Astrocyte (in vitro differentiated cells and primary cell): ENCODE results near the gene S100A14.

Experiments used
- EZH2 ChIP-seq: IDR thresholded peaks from 2 replicates; pipeline ENCODE4 v1.6.1; 2012; ENCODE audit warnings: mild to moderate bottlenecking, low read length, inconsistent platforms; ENCODE audit not compliant: insufficient read depth
- TF ChIP-seq, protein P1 (sequence below): IDR thresholded peaks from 2 replicates; pipeline ENCODE4 v1.5.1; 2011; ENCODE audit warnings: low read depth, mild to moderate bottlenecking, inconsistent platforms, low read length, moderate library complexity; ENCODE audit not compliant: insufficient read depth

DNA sequence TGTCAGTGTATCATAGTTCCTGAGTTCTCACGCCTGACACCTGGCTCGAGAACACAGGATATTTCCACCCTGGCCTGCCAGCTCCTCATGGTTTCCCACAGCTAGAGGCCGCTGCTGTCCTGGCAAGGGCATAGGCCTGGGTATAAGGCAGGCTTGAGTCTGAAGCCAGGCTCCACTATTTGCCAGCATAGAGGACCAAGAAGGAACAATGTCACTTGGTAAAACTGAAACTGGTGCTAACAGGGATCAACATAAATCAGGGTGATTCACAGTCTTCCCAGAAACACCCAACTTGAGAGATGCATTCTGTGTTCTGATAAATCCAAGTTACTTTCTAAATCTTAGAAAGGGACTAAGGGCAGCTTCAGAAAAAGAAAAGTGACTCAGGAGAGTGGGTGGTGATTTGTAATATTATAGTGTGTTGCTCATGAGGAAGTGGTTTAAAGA, 43.5 kb downstream of the S100A14 start:
- TF ChIP-seq, protein P1, sequence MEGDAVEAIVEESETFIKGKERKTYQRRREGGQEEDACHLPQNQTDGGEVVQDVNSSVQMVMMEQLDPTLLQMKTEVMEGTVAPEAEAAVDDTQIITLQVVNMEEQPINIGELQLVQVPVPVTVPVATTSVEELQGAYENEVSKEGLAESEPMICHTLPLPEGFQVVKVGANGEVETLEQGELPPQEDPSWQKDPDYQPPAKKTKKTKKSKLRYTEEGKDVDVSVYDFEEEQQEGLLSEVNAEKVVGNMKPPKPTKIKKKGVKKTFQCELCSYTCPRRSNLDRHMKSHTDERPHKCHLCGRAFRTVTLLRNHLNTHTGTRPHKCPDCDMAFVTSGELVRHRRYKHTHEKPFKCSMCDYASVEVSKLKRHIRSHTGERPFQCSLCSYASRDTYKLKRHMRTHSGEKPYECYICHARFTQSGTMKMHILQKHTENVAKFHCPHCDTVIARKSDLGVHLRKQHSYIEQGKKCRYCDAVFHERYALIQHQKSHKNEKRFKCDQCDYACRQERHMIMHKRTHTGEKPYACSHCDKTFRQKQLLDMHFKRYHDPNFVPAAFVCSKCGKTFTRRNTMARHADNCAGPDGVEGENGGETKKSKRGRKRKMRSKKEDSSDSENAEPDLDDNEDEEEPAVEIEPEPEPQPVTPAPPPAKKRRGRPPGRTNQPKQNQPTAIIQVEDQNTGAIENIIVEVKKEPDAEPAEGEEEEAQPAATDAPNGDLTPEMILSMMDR, result peak; percentile 80
- no peak for TF ChIP-seq EZH2
